Kidney epithelial cell (primary cell): ENCODE data around the gene METTL15. TPM values are rescaled to one million over a fixed set of nuclear protein-coding genes. Genes with fewer than 3 reads are reported as not detected.

ENCODE experiments used
- DNase-seq: peaks from one replicate; pipeline ENCODE4 v3.0.0-alpha.2; 2010; ENCODE audit warnings: low read depth
- H3K27me3 ChIP-seq: 2 replicates; pipeline ENCODE4 v1.6.0; 2011; ENCODE audit warnings: low read length; ENCODE audit not compliant: control insufficient read depth, insufficient read depth
- H3K36me3 ChIP-seq: 2 replicates; pipeline ENCODE4 v1.5.1; 2011; ENCODE audit warnings: low read length; ENCODE audit not compliant: control insufficient read depth, insufficient read depth
- H3K4me3 ChIP-seq: 2 replicates; pipeline ENCODE4 v1.5.1; 2011; ENCODE audit warnings: low read depth, mild to moderate bottlenecking, control low read depth, low read length
- total RNA-seq: library from RNA; depleted of rRNA; stranded (reverse); fragments of >200 nt; gene quantifications from 2 replicates; pipeline ENCODE4 v1.2.3, GENCODE V29; 2015
- TF ChIP-seq, protein P1 (sequence below): IDR thresholded peaks from 2 replicates; pipeline ENCODE4 v1.5.1; 2011; ENCODE audit warnings: mild to moderate bottlenecking, moderate library complexity, low read length, control low read depth, inconsistent platforms; ENCODE audit not compliant: insufficient read depth, poor library complexity, severe bottlenecking

Gene METTL15
- total RNA-seq, 1 donor from 2014 or later: 12.3 TPM

DNA sequence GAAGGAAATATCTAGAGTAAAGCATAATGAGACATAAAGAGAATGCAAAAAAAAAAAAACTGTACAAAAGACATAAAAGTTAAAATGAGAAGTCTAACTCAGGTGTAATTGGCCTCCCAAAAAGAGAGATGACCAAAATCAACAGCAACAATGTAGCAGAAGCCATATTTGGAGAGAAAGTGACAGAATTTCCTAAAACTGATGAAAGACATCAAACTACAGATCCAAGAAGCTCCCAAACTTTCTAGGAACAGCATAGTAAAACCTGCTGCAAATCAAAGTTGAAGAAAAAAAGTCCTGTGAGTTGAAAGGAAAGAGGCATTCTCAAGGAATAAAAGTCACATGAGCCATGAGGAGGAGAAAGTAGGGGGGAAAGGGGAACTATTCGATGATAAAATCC lies 231.3 kb downstream of the METTL15 start:
- no peaks in the 10 kb centered on the region for H3K27me3 ChIP-seq
- no peaks in the 10 kb centered on the region for H3K36me3 ChIP-seq
- TF ChIP-seq, protein P1, sequence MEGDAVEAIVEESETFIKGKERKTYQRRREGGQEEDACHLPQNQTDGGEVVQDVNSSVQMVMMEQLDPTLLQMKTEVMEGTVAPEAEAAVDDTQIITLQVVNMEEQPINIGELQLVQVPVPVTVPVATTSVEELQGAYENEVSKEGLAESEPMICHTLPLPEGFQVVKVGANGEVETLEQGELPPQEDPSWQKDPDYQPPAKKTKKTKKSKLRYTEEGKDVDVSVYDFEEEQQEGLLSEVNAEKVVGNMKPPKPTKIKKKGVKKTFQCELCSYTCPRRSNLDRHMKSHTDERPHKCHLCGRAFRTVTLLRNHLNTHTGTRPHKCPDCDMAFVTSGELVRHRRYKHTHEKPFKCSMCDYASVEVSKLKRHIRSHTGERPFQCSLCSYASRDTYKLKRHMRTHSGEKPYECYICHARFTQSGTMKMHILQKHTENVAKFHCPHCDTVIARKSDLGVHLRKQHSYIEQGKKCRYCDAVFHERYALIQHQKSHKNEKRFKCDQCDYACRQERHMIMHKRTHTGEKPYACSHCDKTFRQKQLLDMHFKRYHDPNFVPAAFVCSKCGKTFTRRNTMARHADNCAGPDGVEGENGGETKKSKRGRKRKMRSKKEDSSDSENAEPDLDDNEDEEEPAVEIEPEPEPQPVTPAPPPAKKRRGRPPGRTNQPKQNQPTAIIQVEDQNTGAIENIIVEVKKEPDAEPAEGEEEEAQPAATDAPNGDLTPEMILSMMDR: no peak
- no peak for DNase-seq
- no peak overlapping the region for H3K4me3 ChIP-seq

DNA sequence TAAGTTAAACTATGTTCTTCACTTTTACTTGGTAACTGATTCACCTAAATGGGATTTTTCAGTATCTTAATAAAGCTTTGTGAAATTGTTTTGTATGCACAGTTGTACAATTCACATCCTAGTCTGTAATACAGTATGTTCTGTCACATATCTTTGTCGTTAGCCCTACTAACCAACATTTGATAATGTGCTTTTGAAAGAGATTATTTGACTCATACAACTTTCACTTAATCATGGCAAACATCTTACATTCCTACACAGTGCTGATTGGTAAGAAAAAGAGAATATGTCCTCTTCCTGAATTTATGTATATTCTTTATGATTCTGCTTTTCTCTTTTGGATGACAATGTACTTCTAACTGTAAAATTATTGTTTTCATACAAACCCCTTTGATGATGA lies 234.5 kb downstream of the METTL15 start:
- no peaks in the 10 kb centered on the region for H3K36me3 ChIP-seq
- no peak overlapping the region for H3K4me3 ChIP-seq
- TF ChIP-seq, protein P1: no peak
- no peak for DNase-seq
- H3K27me3 ChIP-seq: no peaks in the 10 kb centered on the region

DNA sequence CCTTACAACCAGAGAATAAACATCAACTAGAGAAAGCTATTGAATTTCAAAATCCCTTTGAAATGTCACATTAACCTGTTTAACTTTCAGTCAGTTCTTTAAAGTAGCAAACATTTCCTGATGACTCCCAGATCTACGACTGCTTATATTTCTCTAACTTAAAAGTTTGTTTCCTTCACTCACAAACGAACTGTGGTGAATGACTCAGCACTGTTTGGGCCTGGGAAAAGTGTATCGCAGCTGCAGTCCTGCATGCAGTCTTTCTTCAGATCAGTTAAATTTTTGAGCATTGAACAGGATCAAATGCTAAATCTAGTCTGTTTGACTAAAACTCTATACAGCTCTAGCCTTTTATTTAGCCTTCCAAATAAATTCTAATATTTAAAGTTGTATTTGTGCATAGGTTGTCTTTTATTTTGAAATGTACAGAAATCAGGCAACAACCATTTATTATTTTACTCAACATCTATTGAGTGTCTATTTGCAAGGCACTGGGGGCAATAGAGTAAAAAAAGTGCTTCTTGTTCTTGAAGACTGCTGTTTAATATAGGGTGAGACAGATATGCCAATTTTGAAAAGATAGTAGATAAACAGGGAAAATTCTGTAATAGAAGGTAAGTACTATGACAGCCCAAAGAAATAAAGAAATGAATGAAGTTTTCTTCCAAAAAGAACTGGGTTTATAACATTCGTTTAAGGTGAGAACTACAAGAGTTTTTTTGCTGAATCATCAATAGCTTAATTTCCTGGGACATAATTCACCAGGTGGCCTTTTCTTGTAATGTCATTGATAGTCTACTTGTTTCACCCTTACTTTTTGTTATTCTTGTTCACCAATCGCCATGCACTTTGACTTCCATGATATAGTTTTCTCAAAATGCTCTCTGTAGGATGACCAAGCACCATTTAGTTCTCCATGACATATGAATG lies 235.4 kb downstream of the METTL15 start:
- no peaks in the 10 kb centered on the region for H3K36me3 ChIP-seq
- peak; percentile 23 for DNase-seq
- H3K4me3 ChIP-seq: no peak overlapping the region
- TF ChIP-seq, protein P1: no peak
- no peaks in the 10 kb centered on the region for H3K27me3 ChIP-seq

DNA sequence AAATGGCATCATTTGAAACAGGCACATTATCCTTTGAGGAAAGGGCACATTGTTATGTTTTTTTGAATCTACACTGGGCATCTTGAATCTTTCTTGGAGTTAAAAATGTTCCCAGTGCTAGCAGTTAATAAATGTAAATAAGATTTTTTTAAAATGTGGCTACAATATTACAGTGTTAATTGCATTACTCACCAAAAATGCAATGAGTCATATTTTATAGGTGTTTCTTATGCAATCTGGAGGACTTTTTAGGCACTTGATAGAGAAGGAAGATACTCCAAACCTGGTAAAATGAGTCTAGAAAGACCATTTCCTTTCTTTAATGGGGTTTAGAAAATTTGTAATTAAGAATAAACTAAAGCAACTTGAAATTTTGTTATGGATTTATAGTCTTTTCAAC lies 238.0 kb downstream of the METTL15 start:
- DNase-seq: no peak
- no peaks in the 10 kb centered on the region for H3K27me3 ChIP-seq
- TF ChIP-seq, protein P1: no peak
- no peaks in the 10 kb centered on the region for H3K36me3 ChIP-seq
- no peak overlapping the region for H3K4me3 ChIP-seq

DNA sequence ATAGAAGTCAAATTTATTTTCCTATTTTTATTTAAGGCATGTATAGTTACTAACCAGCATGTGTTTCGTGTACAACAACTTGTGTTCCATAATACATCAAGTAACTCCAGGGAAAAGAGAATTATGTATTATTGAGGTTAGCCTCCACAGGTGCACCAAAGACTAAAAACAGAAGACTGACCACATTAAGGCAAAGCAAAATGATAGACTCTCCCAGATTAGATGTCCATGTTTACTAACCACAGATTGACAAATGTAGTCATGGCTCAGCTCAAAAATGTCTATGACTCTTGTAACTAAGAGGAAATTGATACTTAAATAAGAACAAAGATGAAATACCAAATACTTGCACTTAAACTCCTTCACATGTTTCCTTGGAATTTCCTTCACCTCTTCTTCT lies 238.5 kb downstream of the METTL15 start:
- no peaks in the 10 kb centered on the region for H3K27me3 ChIP-seq
- TF ChIP-seq, protein P1: no peak
- DNase-seq: no peak
- no peaks in the 10 kb centered on the region for H3K36me3 ChIP-seq
- H3K4me3 ChIP-seq: no peak overlapping the region
